Germinal center (tissue), 1 donor: ENCODE data around the gene MDGA2.

Experiments
- DNase-seq: peaks from one replicate; pipeline ENCODE4 v3.0.0; 2012; ENCODE audit warnings: mixed read lengths, low spot score

Gene MDGA2

DNA sequence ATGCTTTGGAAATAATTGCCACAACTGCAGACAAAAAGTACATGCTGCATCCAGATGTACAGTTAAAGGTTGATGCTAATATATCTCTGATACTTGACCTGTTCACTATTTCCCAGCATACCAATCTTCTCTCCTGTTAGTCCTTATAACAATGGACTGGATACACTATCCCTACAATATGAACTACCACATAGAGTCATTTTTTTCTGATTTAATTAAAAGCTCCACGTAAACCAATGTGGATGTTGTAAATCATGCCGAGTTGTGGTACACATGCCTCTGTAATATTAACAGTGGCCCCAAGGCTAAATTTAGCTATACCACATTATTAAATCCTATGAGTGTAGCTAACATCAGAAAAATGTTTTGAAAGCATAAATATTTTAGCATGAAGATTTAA is 554.8 kb downstream of the MDGA2 start:
- DNase-seq, result no peak

GRCh38 chr14:47103771-47104170 is 571.6 kb downstream of the MDGA2 start:
- no peak for DNase-seq

DNA sequence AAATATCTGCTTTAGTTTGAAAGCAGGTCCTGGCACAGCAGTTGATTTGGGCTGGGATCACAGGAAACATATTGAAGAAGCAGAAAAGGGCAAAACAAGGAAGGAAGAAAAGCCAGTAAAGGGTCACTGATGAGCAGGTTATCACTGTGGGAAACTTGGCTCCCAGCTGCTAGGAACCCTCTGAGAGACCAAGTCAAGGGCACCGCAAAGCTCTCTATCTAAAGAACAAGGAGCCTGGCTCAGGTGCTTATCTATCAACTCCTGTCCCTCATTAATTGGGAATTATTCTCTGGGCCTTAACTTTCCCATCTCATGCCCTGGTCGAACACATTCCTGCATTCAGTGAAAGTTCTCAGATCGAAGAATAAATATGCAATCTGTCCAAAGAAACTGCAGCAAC is 572.9 kb downstream of the MDGA2 start:
- DNase-seq, result no peak

- no peak for DNase-seq
These were observed 589.7 kb downstream of the MDGA2 start for GRCh38 chr14:47085678-47086077.

- no peak for DNase-seq
These were observed 610.1 kb downstream of the MDGA2 start for GRCh38 chr14:47065326-47065725.

- no peak for DNase-seq
These were observed 615.4 kb downstream of the MDGA2 start for GRCh38 chr14:47060050-47060449.

- DNase-seq, result no peak
These were observed 618.0 kb downstream of the MDGA2 start for GRCh38 chr14:47057364-47057763.

GRCh38 chr14:47044841-47045240 is 630.6 kb downstream of the MDGA2 start:
- no peak for DNase-seq

GRCh38 chr14:47040550-47040949 is 634.9 kb downstream of the MDGA2 start:
- DNase-seq, result no peak

DNA sequence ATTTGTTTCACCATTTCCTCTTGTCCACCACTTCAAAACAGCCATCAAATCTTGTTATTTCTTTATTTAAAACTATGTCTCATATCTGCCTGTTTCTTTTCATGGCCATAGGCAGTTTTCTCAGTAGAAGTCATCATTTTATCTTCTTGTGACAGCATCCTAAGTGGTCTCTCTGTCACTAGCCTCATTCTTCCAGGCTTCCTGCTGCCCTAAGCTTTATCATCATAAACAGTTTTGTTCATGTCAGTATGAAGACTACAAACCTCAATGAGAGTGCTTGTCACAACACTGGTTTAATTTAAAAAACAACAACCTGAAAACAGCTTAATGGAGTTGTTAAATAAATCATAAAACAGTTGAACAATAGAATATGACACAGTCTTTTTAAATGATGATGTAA is 636.1 kb downstream of the MDGA2 start:
- DNase-seq, result no peak

DNA sequence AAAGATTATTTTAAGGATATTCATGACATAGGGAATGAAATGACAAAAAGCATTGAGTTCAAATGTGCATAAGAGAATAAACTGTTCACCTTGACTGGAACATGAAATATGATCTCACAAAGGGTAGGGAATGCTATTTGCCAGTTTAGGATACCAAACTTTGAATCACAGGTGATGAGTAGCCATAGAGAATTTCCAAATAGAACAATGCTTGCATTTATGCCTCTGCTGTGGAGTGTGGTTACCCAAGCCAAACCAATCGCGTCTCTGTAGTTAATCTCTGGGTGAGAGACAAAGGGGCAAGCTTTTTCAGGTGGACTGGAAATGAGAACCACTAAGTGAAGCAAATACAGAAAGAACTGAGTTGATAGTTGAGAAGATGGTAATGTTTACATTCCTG is 652.7 kb downstream of the MDGA2 start:
- no peak for DNase-seq

- DNase-seq, result no peak
These were observed 654.9 kb downstream of the MDGA2 start for GRCh38 chr14:47020500-47020899.

- no peak for DNase-seq
These were observed 662.7 kb downstream of the MDGA2 start for GRCh38 chr14:47012533-47013280.

- DNase-seq, result no peak
These were observed 665.8 kb downstream of the MDGA2 start for GRCh38 chr14:47009615-47010014.

DNA sequence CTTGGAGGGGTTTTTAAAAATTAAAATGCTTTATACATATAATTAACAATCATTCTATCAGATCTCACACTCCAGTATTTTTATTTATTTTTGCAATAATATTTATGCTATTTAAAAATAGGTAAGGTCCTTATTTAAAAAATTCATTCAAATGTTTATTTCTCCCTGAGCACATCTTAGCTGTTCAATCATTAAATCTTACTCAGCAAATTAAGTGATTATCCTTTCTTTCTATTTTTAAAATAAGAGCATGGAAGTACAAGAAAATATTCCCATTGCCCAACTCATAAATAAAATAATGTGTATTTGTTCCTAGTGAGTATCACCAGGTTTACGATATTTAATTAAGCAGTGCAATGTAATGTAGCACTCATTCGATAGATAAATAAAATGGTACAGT is 666.7 kb downstream of the MDGA2 start:
- no peak for DNase-seq

DNA sequence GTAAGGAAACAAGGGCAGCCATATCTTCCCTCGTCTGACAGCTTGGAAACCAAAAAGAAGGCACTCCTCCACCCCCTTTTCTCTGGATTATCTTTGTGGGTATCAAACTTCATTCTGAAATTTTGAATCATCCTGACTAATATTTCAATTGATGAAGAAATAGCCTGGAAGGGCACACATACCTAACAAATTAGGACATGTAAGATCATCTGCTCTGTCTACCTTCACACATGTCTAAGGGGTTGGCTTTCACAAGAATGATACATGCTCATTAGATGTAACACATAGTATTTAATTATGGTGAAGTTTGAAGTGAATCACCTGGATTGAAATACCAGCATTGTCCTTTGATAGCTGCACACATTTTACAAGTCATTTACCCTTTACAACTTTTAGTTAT is 675.7 kb downstream of the MDGA2 start:
- no peak for DNase-seq

GRCh38 chr14:46989566-46989965 is 685.8 kb downstream of the MDGA2 start:
- DNase-seq, result no peak

- no peak for DNase-seq
These were observed 687.1 kb downstream of the MDGA2 start for GRCh38 chr14:46988312-46988711.

- DNase-seq, result no peak
These were observed 689.6 kb downstream of the MDGA2 start for GRCh38 chr14:46985529-46986380.

DNA sequence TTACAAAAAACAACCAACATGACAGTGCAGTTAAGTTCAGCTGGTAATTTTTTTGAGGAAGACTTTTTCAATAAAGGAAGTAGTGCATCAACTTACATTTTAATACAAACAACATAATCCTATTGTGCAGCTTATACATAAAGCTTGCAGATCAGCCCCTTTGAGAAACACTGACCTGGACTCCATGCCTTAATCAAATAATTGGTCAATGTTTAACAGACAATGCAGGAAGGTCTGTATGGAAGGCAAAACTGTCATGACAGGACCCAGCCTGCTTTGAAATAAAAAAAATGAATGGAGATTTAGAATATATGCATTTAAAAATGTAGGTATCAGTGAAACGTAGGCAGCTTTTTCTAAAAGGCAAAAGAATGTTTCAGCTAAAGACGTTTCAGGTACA is 702.1 kb downstream of the MDGA2 start:
- DNase-seq, result no peak

DNA sequence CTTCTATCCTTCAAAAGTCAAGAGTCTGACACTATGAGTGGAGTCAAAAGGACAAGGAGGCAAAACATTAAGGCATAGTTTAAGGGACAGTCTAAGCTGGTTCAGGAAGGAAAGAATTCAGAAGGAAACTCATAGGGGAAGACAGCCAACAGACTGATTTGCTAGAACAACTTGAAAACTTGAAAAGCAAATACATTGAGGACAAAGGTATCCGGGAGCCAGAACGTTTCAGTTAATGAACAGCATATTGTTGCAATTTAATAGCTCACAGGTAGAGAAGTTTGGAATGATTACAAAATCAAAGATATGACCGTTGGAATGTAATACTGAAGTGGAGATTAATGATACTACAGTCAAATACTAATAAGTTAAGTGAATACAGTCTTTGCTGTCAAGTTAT is 711.0 kb downstream of the MDGA2 start:
- no peak for DNase-seq

- no peak for DNase-seq
These were observed 724.3 kb downstream of the MDGA2 start for GRCh38 chr14:46951103-46951502.

DNA sequence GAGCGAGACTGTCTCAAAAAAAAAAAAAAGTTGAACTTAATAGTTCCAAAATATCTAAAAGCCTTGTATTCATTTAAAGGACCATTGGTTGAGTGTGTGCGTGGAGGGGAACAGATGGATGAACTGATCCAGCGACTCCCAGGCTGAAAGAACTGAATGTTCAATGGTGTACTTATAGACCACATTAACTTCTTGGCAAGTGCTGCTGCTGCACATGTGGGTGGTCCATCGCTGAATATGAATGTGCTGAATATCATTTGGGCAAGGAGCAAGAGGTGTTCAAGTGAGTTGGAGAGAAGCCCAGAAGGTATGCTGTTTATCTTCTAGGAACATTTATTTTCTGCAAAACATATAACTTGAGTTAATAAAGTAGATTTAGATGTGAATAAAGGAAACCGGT is 734.8 kb downstream of the MDGA2 start:
- no peak for DNase-seq

DNA sequence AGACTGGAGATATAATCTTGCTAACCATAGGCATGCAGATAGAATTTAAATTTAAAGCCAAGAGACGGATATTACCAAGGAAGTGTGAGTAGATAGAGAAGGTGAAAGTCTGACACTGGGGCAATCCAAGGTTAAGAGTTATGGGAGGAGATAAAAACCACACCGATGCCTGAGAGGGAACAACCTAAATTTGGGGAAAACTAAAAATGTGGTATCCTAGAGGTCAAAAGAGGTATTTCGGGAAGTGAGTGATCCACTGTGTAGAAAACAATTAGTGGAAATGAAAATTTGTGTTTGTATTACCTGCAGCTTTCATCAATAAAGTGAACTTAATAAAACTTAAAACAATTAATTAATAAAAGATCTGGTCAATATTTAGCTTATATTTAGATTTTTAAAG is 754.9 kb downstream of the MDGA2 start:
- no peak for DNase-seq
